Hair follicle dermal papilla cell (primary cell): ENCODE measurements around the gene MAP7D1. TPM values are rescaled to one million over a fixed set of nuclear protein-coding genes. Genes with fewer than 3 reads are reported as not detected.

Experiments used
- small RNA-seq: library from RNA; depleted of rRNA; stranded (forward); fragments of <200 nt; gene quantifications from one replicate; pipeline ENCODE3, GENCODE V24; 2012
- total RNA-seq: library from RNA; depleted of rRNA; stranded (reverse); fragments of >200 nt; gene quantifications from 2 replicates; pipeline ENCODE4 v1.2.3, GENCODE V29; 2012

The MAP7D1 gene
- 159 and 182 TPM in 2 replicates for total RNA-seq

GRCh38 chr1:36155408-36156328, at the start of gene MAP7D1:
Gene MAP7D1 (plus strand): TSS chr1:36156160. CDS start chr1:36156418, 258 bp downstream.

GRCh38 chr1:36125129-36125991, 30.6 kb upstream of the MAP7D1 start, which contains the start of gene COL8A2:
Gene COL8A2 (minus strand): TSS chr1:36125222. CDS start chr1:36100242, 24,980 bp downstream.

GRCh38 chr1:36149237-36149972, 6.6 kb upstream of the MAP7D1 start, which contains the start of gene TRAPPC3:
Gene TRAPPC3 (minus strand): TSS chr1:36149486. CDS start chr1:36149378, 108 bp downstream.

GRCh38 chr1:36223996-36224536, 68.1 kb downstream of the MAP7D1 start, which contains the start of gene THRAP3:
Gene THRAP3 (plus strand): TSS chr1:36224443. CDS start chr1:36282564, 58,121 bp downstream.

Small RNA genes within 50 kb of the gene (small RNA-seq; reads per million reads assigned to genes)
- gene RN7SL131P = not detected

Other genes starting within 250 kb of the MAP7D1 start
- 23.7 and 24.9 TPM in 2 replicates for gene AGO3, start 225.1 kb upstream of the MAP7D1 start, total RNA-seq
- gene TEKT2, start 72.1 kb upstream of the MAP7D1 start, total RNA-seq = 0.12 TPM in 1 of 2 replicates, not detected in the other
- gene ADPRS, start 67.3 kb upstream of the MAP7D1 start, total RNA-seq = 27.1 and 31.8 TPM in 2 replicates
- 38.0 and 39.0 TPM in 2 replicates for gene COL8A2, start 30.9 kb upstream of the MAP7D1 start, total RNA-seq
- 72.9 and 114 TPM in 2 replicates for gene TRAPPC3, start 6.7 kb upstream of the MAP7D1 start, total RNA-seq
- gene THRAP3, start 68.3 kb downstream of the MAP7D1 start, total RNA-seq = 119 and 123 TPM in 2 replicates
- 5.7 and 7.2 TPM in 2 replicates for gene SH3D21, start 150.2 kb downstream of the MAP7D1 start, total RNA-seq
- 189 and 272 TPM in 2 replicates for gene EVA1B, start 167.5 kb downstream of the MAP7D1 start, total RNA-seq
- 20.4 and 22.9 TPM in 2 replicates for gene STK40, start 229.8 kb downstream of the MAP7D1 start, total RNA-seq
- gene LSM10, start 241.7 kb downstream of the MAP7D1 start, total RNA-seq = 8.8 and 9.0 TPM in 2 replicates